ENCODE results near the gene GAA. TPM values are rescaled to one million over a fixed set of nuclear protein-coding genes. Genes with fewer than 3 reads are reported as not detected.

The GAA gene
- total and polyA plus RNA-seq, 9 donors, result 2.4 to 77.3 (median 25.6) TPM

- Histone ChIP-seq H3K27me3 (no peaks in the 10 kb centered on the region), H3K36me3 (no peaks in the 10 kb centered on the region), H3K4me1 (ENCODE audit: insufficient read depth) (no peaks in the 10 kb centered on the region), H3K4me3 (no peak overlapping the region), H3K27ac (no peak overlapping the region), H3K9me3 (no peaks in the 10 kb centered on the region)
- intact Hi-C loops (cut with DNase I), result no loop called here
- no peak for DNase-seq
- TF ChIP-seq EP300 (IDR thresholded peaks at IDR 0.05) (no peak), POLR2A (IDR thresholded peaks at IDR 0.05) (no peak), CTCF (IDR thresholded peaks at IDR 0.05) (no peak)
- 66 to 75% (median 74%) methylated on average over 16 of the region's 16 CpGs for WGBS, 3 donors
These were observed 15.0 kb downstream of the GAA start for GRCh38 chr17:80116276-80116920.

GRCh38 chr17:80116921-80117380, 15.6 kb downstream of the GAA start:
- H3K27ac ChIP-seq, result no peak overlapping the region
- no peaks in the 10 kb centered on the region for H3K27me3 ChIP-seq
- H3K4me1 ChIP-seq (ENCODE audit: insufficient read depth), result no peaks in the 10 kb centered on the region
- no peaks in the 10 kb centered on the region for H3K9me3 ChIP-seq
- H3K36me3 ChIP-seq, result no peaks in the 10 kb centered on the region
- TF ChIP-seq CTCF (IDR thresholded peaks at IDR 0.05), result no peak
- no peak for TF ChIP-seq POLR2A (IDR thresholded peaks at IDR 0.05)
- TF ChIP-seq EP300 (IDR thresholded peaks at IDR 0.05), result no peak
- intact Hi-C loops (cut with DNase I), result no loop called here
- no peak overlapping the region for H3K4me3 ChIP-seq
- no peak for DNase-seq
- 87 to 93% (median 88%) methylated on average over 13 of the region's 13 CpGs for WGBS, 3 donors

- no peak overlapping the region for H3K4me3 ChIP-seq
- H3K27ac ChIP-seq, result no peak overlapping the region
- no peak for TF ChIP-seq CTCF (IDR thresholded peaks at IDR 0.05)
- TF ChIP-seq EP300 (IDR thresholded peaks at IDR 0.05), result no peak
- no peak for TF ChIP-seq POLR2A (IDR thresholded peaks at IDR 0.05)
- no peaks in the 10 kb centered on the region for H3K36me3 ChIP-seq
- no peaks in the 10 kb centered on the region for H3K27me3 ChIP-seq
- 83 to 89% (median 86%) methylated on average over 25 to 31 of the region's 31 CpGs for WGBS, 3 donors
- intact Hi-C loops (cut with DNase I), result no loop called here
- DNase-seq, result peak in 1 of 5 donors; percentile 7
- no peaks in the 10 kb centered on the region for H3K4me1 ChIP-seq (ENCODE audit: insufficient read depth)
- no peaks in the 10 kb centered on the region for H3K9me3 ChIP-seq
These were observed 16.4 kb downstream of the GAA start for GRCh38 chr17:80117491-80118401.

- intact Hi-C loops (cut with DNase I), result no loop called here
- H3K36me3 ChIP-seq, result no peaks in the 10 kb centered on the region
These were observed 17.4 kb downstream of the GAA start for GRCh38 chr17:80118601-80119270.

More at GRCh38 chr17:80118601-80119270, 17.4 kb downstream of the GAA start:
- H3K9me3 ChIP-seq, result no peaks in the 10 kb centered on the region
- H3K4me1 ChIP-seq (ENCODE audit: insufficient read depth), result no peaks in the 10 kb centered on the region
- 88 to 89% (median 88%) methylated on average over 35 of the region's 35 CpGs for WGBS, 3 donors
- H3K27me3 ChIP-seq, result no peaks in the 10 kb centered on the region
- DNase-seq, result peak in 1 of 5 donors; percentile 16
- H3K27ac ChIP-seq, result no peak overlapping the region
- TF ChIP-seq CTCF (IDR thresholded peaks at IDR 0.05), result no peak
- TF ChIP-seq EP300 (IDR thresholded peaks at IDR 0.05), result no peak
- TF ChIP-seq POLR2A (IDR thresholded peaks at IDR 0.05), result no peak
- H3K4me3 ChIP-seq, result no peak overlapping the region
